Kidney capillary endothelial cell (primary cell): Measurements from ENCODE around the gene FGFR1OP2.
"Not testable (repeated sequence)": the region's sequence is repeated elsewhere in the genome, so short reads cannot be mapped to it uniquely, and the experiment has no call there.

Experiments
- DNase-seq: peaks from one replicate; pipeline ENCODE4 v3.0.0-alpha.2; 2018; ENCODE audit warnings: low spot score

The FGFR1OP2 gene

GRCh38 chr12:26937863-26938700 is at the start of gene FGFR1OP2, which contains the start of gene INTS13:
Gene FGFR1OP2, plus strand, starts transcription at chr12:26938470. Its CDS starts 15,689 bp downstream, at chr12:26954159.
Gene INTS13, minus strand, starts transcription at chr12:26937981. Its CDS starts 1,178 bp downstream, at chr12:26936803.
- peak; percentile 99 for DNase-seq

- no peak for DNase-seq
These were observed 47.5 kb upstream of the FGFR1OP2 start for GRCh38 chr12:26890784-26891183.

GRCh38 chr12:26891704-26892103 is 46.6 kb upstream of the FGFR1OP2 start:
- DNase-seq, result no peak

- no peak for DNase-seq
These were observed 42.6 kb upstream of the FGFR1OP2 start for GRCh38 chr12:26895672-26896071.

GRCh38 chr12:26896913-26897312 is 41.4 kb upstream of the FGFR1OP2 start:
- DNase-seq, result no peak

- DNase-seq, result not testable (repeated sequence)
These were observed 34.9 kb upstream of the FGFR1OP2 start for GRCh38 chr12:26903396-26903795.

GRCh38 chr12:26906024-26906423 is 32.2 kb upstream of the FGFR1OP2 start:
- DNase-seq, result no peak

- no peak for DNase-seq
These were observed 31.6 kb upstream of the FGFR1OP2 start for GRCh38 chr12:26906704-26907103.

GRCh38 chr12:26918321-26919215 is 19.7 kb upstream of the FGFR1OP2 start:
- DNase-seq, result no peak

GRCh38 chr12:26919216-26919555 is 19.1 kb upstream of the FGFR1OP2 start:
- no peak for DNase-seq

GRCh38 chr12:26921886-26922285 is 16.4 kb upstream of the FGFR1OP2 start:
- no peak for DNase-seq

- no peak for DNase-seq
These were observed 9.6 kb upstream of the FGFR1OP2 start for GRCh38 chr12:26928661-26929060.

GRCh38 chr12:26929590-26929989 is 8.7 kb upstream of the FGFR1OP2 start:
- no peak for DNase-seq

- DNase-seq, result no peak
These were observed 2.5 kb upstream of the FGFR1OP2 start for GRCh38 chr12:26935636-26936378.

- no peak for DNase-seq
These were observed 1.5 kb upstream of the FGFR1OP2 start for GRCh38 chr12:26936559-26937442.

GRCh38 chr12:26937443-26937862 is 817 bp upstream of the FGFR1OP2 start:
- no peak for DNase-seq

GRCh38 chr12:26938701-26939062 is 412 bp downstream of the FGFR1OP2 start:
- no peak for DNase-seq

- DNase-seq, result peak; percentile 23
These were observed 1.0 kb downstream of the FGFR1OP2 start for GRCh38 chr12:26939192-26939832.

GRCh38 chr12:26939953-26940352 is 1.7 kb downstream of the FGFR1OP2 start:
- DNase-seq, result no peak

GRCh38 chr12:26940516-26941214 is 2.4 kb downstream of the FGFR1OP2 start:
- DNase-seq, result no peak
